ENCODE results near the gene ZBTB7C. TPM values are rescaled to one million over a fixed set of nuclear protein-coding genes. Genes with fewer than 3 reads are reported as not detected.

Gene ZBTB7C
- total RNA-seq, 1 donor from 2014 or later: 2.7 TPM

GRCh38 chr18:48296581-48296980, 112.6 kb downstream of the ZBTB7C start:
- H3K4me1 ChIP-seq: peaks cover 9% of the 10 kb centered on the region
- no peaks in the 10 kb centered on the region for H3K36me3 ChIP-seq
- intact Hi-C loops (cut with micrococcal nuclease): no loop called here
- H3K27ac ChIP-seq (replicated peaks): no peak overlapping the region
- H3K4me3 ChIP-seq: no peak overlapping the region
- no peak for TF ChIP-seq CTCF (IDR thresholded peaks at IDR 0.05; ENCODE audit: borderline replicate concordance)
- no peak for DNase-seq
- H3K27me3 ChIP-seq (ENCODE audit: low read depth): no peaks in the 10 kb centered on the region
- no peaks in the 10 kb centered on the region for H3K9me3 ChIP-seq (replicated peaks)

GRCh38 chr18:48295586-48296311, 113.4 kb downstream of the ZBTB7C start:
- H3K4me1 ChIP-seq: peaks cover 7% of the 10 kb centered on the region
- no peaks in the 10 kb centered on the region for H3K27me3 ChIP-seq (ENCODE audit: low read depth)
- H3K4me3 ChIP-seq: no peak overlapping the region
- no peak for DNase-seq
- H3K36me3 ChIP-seq: no peaks in the 10 kb centered on the region
- no peak overlapping the region for H3K27ac ChIP-seq (replicated peaks)
- H3K9me3 ChIP-seq (replicated peaks): no peaks in the 10 kb centered on the region
- intact Hi-C loops (cut with micrococcal nuclease): no loop called here
- peak; percentile 39 for TF ChIP-seq CTCF (IDR thresholded peaks at IDR 0.05; ENCODE audit: borderline replicate concordance)

- intact Hi-C loops (cut with micrococcal nuclease): no loop called here
- no peak for TF ChIP-seq CTCF (IDR thresholded peaks at IDR 0.05; ENCODE audit: borderline replicate concordance)
- no peak overlapping the region for H3K27ac ChIP-seq (replicated peaks)
- no peak overlapping the region for H3K4me3 ChIP-seq
- no peaks in the 10 kb centered on the region for H3K4me1 ChIP-seq
- H3K9me3 ChIP-seq (replicated peaks): no peaks in the 10 kb centered on the region
- no peak for DNase-seq
- H3K36me3 ChIP-seq: no peaks in the 10 kb centered on the region
- no peaks in the 10 kb centered on the region for H3K27me3 ChIP-seq (ENCODE audit: low read depth)
Observed at GRCh38 chr18:48294899-48295585, 114.1 kb downstream of the ZBTB7C start.

- H3K27me3 ChIP-seq (ENCODE audit: low read depth): no peaks in the 10 kb centered on the region
- no peak overlapping the region for H3K4me3 ChIP-seq
- intact Hi-C loops (cut with micrococcal nuclease): no loop called here
- no peaks in the 10 kb centered on the region for H3K36me3 ChIP-seq
- H3K27ac ChIP-seq (replicated peaks): no peak overlapping the region
- H3K9me3 ChIP-seq (replicated peaks): no peaks in the 10 kb centered on the region
- no peaks in the 10 kb centered on the region for H3K4me1 ChIP-seq
- no peak for DNase-seq
- TF ChIP-seq CTCF (IDR thresholded peaks at IDR 0.05; ENCODE audit: borderline replicate concordance): no peak
Observed at GRCh38 chr18:48293954-48294898, 115.0 kb downstream of the ZBTB7C start.

GRCh38 chr18:48292782-48293424, 116.3 kb downstream of the ZBTB7C start:
- Histone ChIP-seq H3K4me3 (no peak overlapping the region), H3K36me3 (no peaks in the 10 kb centered on the region), H3K27me3 (ENCODE audit: low read depth) (no peaks in the 10 kb centered on the region), H3K27ac (replicated peaks) (no peak overlapping the region), H3K4me1 (no peaks in the 10 kb centered on the region), H3K9me3 (replicated peaks) (no peaks in the 10 kb centered on the region)
- DNase-seq: no peak
- intact Hi-C loops (cut with micrococcal nuclease): no loop called here
- no peak for TF ChIP-seq CTCF (IDR thresholded peaks at IDR 0.05; ENCODE audit: borderline replicate concordance)

Data from left ventricle myocardium inferior (tissue), 1 donor.